Measurements from ENCODE around the gene ZNF264.

GRCh38 chr19:57271280-57271679, 80.0 kb downstream of the ZNF264 start:
- TF ChIP-seq CTCF (IDR thresholded peaks at IDR 0.05): no peak
- TF ChIP-seq POLR2A (IDR thresholded peaks at IDR 0.05): no peak

All from heart left ventricle (tissue), 13 donors.